Activated CD4-positive, CD25-positive, alpha-beta regulatory T cell treated with anti-CD3 and anti-CD28 coated beads, Interleukin-2, amount 50 U/mL, for 16 hours (primary cell): ENCODE results near the gene MICALL1.

Source experiments
- DNase-seq: peaks from one replicate; pipeline ENCODE4 v3.0.0-alpha.2; 2020; ENCODE audit warnings: low read depth, low spot score

MICALL1 gene

GRCh38 chr22:37904572-37905533 is 1.2 kb upstream of the MICALL1 start:
- no peak for DNase-seq

- DNase-seq: no peak
Observed at GRCh38 chr22:37906364-37907008, 389 bp downstream of the MICALL1 start.

GRCh38 chr22:37907036-37907954 is 1.2 kb downstream of the MICALL1 start:
- DNase-seq: no peak

- no peak for DNase-seq
Observed at GRCh38 chr22:37909766-37910165, 3.7 kb downstream of the MICALL1 start.

GRCh38 chr22:37910890-37911672 is 5.0 kb downstream of the MICALL1 start:
- no peak for DNase-seq

- no peak for DNase-seq
Observed at GRCh38 chr22:37911697-37912096, 5.6 kb downstream of the MICALL1 start.

- no peak for DNase-seq
Observed at GRCh38 chr22:37912171-37912570, 6.1 kb downstream of the MICALL1 start.

GRCh38 chr22:37913233-37913721 is 7.2 kb downstream of the MICALL1 start:
- DNase-seq: no peak

GRCh38 chr22:37916311-37916710 is 10.2 kb downstream of the MICALL1 start:
- no peak for DNase-seq

GRCh38 chr22:37917874-37918548 is 11.9 kb downstream of the MICALL1 start:
- DNase-seq: no peak

GRCh38 chr22:37918580-37919270 is 12.6 kb downstream of the MICALL1 start:
- no peak for DNase-seq

GRCh38 chr22:37920126-37920525 is 14.0 kb downstream of the MICALL1 start:
- DNase-seq: no peak

- no peak for DNase-seq
Observed at GRCh38 chr22:37922191-37922590, 16.1 kb downstream of the MICALL1 start.

GRCh38 chr22:37923927-37924326 is 17.8 kb downstream of the MICALL1 start:
- DNase-seq: no peak

GRCh38 chr22:37924386-37925065 is 18.4 kb downstream of the MICALL1 start:
- DNase-seq: no peak

- no peak for DNase-seq
Observed at GRCh38 chr22:37925330-37925729, 19.2 kb downstream of the MICALL1 start.

- DNase-seq: no peak
Observed at GRCh38 chr22:37925767-37926166, 19.7 kb downstream of the MICALL1 start.

GRCh38 chr22:37926358-37926757 is 20.3 kb downstream of the MICALL1 start:
- DNase-seq: no peak
